Measurements from ENCODE around the gene EXOC4.

EXOC4 gene

DNA sequence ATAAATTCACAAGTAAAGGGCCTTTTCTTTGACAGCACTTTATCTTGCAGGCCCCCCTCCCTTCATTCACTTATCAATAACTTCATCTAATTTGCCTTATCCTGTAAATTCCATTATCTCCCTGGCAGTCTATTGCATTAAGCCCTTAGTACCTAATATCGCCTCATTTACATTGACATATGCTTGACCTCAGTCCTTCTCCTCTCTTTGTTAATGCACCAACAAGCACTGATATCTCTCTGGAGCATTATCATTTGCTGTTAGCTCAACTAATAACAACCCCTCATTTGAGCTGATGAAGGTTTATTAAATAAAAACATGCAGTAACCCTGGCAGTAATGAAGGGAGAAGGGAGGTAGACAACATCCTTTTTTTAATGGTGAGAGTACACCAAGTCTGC, 46.8 kb downstream of the EXOC4 start:
- H3K4me3 ChIP-seq (ENCODE audit: low read depth, low read length): no peak overlapping the region
- TF ChIP-seq CTCF (IDR thresholded peaks at IDR 0.05; ENCODE audit: borderline replicate concordance, insufficient read depth, low read depth, low read length): no peak

- TF ChIP-seq CTCF (IDR thresholded peaks at IDR 0.05; ENCODE audit: borderline replicate concordance, insufficient read depth, low read depth, low read length): no peak
These were observed 47.2 kb downstream of the EXOC4 start for GRCh38 chr7:133300088-133300487.

GRCh38 chr7:133300811-133301210, 47.9 kb downstream of the EXOC4 start:
- no peak overlapping the region for H3K4me3 ChIP-seq (ENCODE audit: low read depth, low read length)
- no peak for TF ChIP-seq CTCF (IDR thresholded peaks at IDR 0.05; ENCODE audit: borderline replicate concordance, insufficient read depth, low read depth, low read length)

More at GRCh38 chr7:133300088-133300487, 47.2 kb downstream of the EXOC4 start:
- H3K4me3 ChIP-seq (ENCODE audit: low read depth, low read length): no peak overlapping the region

- H3K4me3 ChIP-seq (ENCODE audit: low read depth, low read length): no peak overlapping the region
These were observed 48.6 kb downstream of the EXOC4 start for GRCh38 chr7:133301444-133301843.

GRCh38 chr7:133303372-133303771, 50.5 kb downstream of the EXOC4 start:
- no peak for TF ChIP-seq CTCF (IDR thresholded peaks at IDR 0.05; ENCODE audit: borderline replicate concordance, insufficient read depth, low read depth, low read length)
- no peak overlapping the region for H3K4me3 ChIP-seq (ENCODE audit: low read depth, low read length)

More at GRCh38 chr7:133301444-133301843, 48.6 kb downstream of the EXOC4 start:
- TF ChIP-seq CTCF (IDR thresholded peaks at IDR 0.05; ENCODE audit: borderline replicate concordance, insufficient read depth, low read depth, low read length): no peak

DNA sequence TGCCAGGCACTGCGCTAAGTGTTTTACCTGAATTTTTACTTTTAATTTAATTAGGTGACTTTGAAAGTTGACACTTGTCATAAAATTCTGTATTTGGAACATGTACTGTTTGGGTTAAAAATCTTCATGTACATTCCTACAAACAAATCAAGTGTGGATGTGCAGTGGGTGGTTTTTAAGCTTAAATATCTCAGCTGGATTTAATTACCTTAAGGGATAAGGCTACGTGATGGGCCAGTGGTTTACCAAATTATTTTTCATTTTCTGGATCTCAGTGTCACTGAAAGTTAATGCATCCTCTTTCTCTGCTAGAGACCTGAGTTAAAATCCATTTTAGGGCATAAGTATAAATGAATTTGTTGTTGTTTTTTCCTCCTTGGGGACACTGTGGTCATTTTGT, 51.1 kb downstream of the EXOC4 start:
- no peak overlapping the region for H3K4me3 ChIP-seq (ENCODE audit: low read depth, low read length)
- TF ChIP-seq CTCF (IDR thresholded peaks at IDR 0.05; ENCODE audit: borderline replicate concordance, insufficient read depth, low read depth, low read length): no peak

DNA sequence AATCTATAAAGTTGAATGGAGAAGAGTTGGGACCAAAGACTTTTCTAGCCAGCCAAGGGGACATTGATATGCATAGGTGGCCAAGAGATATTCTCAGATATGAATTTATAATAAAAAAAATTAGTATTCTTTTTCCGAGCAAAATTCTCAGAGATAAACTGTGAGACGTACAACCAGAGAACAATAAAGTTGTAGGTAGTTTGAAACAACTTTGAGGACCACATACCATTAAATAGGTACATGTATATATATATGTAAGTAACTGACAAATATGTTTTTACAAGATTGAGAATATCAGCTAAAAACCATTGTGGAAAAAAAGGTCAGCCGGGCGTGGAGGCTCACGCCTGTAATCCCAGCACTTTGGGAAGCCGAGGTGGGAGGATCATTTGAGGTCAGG, 56.5 kb downstream of the EXOC4 start:
- H3K4me3 ChIP-seq (ENCODE audit: low read depth, low read length): no peak overlapping the region
- TF ChIP-seq CTCF (IDR thresholded peaks at IDR 0.05; ENCODE audit: borderline replicate concordance, insufficient read depth, low read depth, low read length): no peak
